Chondrocyte (in vitro differentiated cells): ENCODE results near the gene STARD7. TPM values are rescaled to one million over a fixed set of nuclear protein-coding genes. Genes with fewer than 3 reads are reported as not detected.

Source experiments
- total RNA-seq: library from RNA; stranded (reverse); gene quantifications from 3 replicates; pipeline ENCODE4 v1.2.1, GENCODE V29; 2021

Gene STARD7
- total RNA-seq, 1 donor from 2014 or later: 66.1 TPM

Other genes with a start within 250 kb of the STARD7 start
- gene ANKRD36C, start 217.0 kb downstream of the STARD7 start, total RNA-seq: 29.9 to 50.8 TPM (median 33.8 TPM) in 3 replicates
- not detected in 3 replicates for gene GPAT2, start 173.9 kb downstream of the STARD7 start, total RNA-seq
- gene ADRA2B, start 92.3 kb downstream of the STARD7 start, total RNA-seq: 0.07 TPM in 1 of 3 replicates, not detected in the others
- not detected in 3 replicates for gene ASTL, start 70.3 kb downstream of the STARD7 start, total RNA-seq
- 0.31 to 1.3 TPM (median 1.1 TPM) in 3 replicates for gene DUSP2, start 63.4 kb downstream of the STARD7 start, total RNA-seq
- gene TMEM127, start 57.2 kb upstream of the STARD7 start, total RNA-seq: 43.9 to 54.4 TPM (median 52.5 TPM) in 3 replicates
- gene CIAO1, start 57.4 kb upstream of the STARD7 start, total RNA-seq: 37.5 to 46.9 TPM (median 39.7 TPM) in 3 replicates
- gene SNRNP200, start 96.7 kb upstream of the STARD7 start, total RNA-seq: 77.8 to 101 TPM (median 82.6 TPM) in 3 replicates
- 0.63 to 3.2 TPM (median 2.8 TPM) in 3 replicates for gene ITPRIPL1, start 116.5 kb upstream of the STARD7 start, total RNA-seq
- 3.7 to 5.4 TPM (median 5.2 TPM) in 3 replicates for gene NCAPH, start 126.9 kb upstream of the STARD7 start, total RNA-seq